ENCODE measurements around the gene M6PR.
A peak's percentile ranks its signal among the peaks of the same experiment; 100 is the strongest.

Gene M6PR

DNA sequence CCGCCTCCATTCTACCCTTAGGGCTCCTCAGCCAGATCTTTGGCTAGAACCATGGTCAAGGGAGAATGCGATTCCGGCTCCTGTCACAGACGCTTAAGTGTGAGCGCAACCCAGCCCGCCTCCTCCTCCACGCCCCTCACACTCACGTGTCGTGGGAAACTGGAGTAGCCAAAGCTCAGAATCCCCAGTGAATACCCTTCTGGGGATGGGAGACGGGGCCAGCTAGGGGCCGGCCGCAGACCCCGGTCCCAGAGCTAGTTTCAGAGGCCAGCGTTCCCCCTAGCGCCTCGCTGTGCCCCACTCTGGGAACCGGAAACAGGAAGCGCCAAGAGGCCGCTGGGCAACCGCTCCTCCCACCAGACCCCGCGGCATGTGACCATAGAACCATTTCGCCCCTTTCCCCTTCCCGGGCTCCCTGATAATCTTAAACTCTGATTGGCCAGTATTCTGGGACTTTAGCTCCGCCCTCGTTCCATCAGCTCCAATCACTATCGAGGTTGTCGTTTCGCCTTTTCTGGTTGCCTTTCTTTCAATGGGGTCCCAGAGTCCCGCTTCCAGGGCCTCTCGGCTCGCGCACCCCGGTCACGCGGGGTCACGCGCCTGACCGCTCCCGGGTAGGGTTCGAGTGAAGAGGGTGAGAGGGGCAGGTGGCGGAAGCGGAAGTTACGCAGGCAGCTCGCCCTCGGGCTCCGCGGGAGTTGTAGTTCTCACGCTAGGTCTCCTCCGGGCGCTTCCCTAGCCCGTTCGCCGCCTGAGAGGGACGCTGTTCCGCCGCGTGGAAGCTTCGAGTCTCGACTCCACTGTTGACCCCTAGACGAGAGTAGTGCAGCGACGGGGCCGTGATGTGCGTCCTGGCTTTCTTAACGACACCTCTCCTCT is at the start of gene M6PR:
M6PR (minus strand) TSS at position 304 of the 879 bp plus-strand sequence. CDS start 3,241 bp downstream, outside the sequence.
- peak; percentile 91 to 100 (median 98) for DNase-seq

- DNase-seq: no peak
Measured at GRCh38 chr12:8996682-8997405, 47.4 kb upstream of the M6PR start.

DNA sequence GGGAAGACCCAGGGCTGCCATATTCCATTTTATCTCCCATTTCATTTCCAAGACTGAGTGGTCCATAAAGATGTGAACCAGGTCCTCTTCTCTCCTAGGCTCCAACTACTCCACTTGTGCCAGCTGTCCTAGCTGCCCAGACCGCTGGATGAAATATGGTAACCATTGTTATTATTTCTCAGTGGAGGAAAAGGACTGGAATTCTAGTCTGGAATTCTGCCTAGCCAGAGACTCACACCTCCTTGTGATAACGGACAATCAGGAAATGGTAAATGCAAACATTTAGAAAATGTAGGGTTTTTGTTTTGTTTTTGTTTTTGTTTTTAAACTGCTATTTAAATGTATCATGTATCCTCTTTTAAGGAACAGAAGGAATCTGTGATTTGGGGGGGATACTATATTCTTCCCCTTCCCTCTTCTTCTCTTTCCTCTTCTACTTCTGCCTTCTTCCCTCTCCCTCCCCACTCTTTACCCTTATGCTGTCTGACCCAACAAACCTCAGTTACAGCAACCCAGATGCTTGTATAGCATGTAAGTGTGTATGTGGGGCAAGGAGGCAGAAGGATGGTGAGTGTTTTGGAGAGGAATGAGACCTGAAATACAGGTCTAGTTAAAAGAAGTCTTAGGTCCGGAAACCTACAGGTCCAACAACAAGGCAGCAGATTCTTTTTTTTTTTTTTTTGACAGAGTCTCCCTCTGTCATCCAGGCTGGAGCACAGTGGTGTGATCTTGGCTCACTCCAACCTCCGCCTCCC is 45.8 kb upstream of the M6PR start:
- DNase-seq: no peak

- no peak for DNase-seq
Measured at GRCh38 chr12:8993827-8994226, 44.4 kb upstream of the M6PR start.

DNA sequence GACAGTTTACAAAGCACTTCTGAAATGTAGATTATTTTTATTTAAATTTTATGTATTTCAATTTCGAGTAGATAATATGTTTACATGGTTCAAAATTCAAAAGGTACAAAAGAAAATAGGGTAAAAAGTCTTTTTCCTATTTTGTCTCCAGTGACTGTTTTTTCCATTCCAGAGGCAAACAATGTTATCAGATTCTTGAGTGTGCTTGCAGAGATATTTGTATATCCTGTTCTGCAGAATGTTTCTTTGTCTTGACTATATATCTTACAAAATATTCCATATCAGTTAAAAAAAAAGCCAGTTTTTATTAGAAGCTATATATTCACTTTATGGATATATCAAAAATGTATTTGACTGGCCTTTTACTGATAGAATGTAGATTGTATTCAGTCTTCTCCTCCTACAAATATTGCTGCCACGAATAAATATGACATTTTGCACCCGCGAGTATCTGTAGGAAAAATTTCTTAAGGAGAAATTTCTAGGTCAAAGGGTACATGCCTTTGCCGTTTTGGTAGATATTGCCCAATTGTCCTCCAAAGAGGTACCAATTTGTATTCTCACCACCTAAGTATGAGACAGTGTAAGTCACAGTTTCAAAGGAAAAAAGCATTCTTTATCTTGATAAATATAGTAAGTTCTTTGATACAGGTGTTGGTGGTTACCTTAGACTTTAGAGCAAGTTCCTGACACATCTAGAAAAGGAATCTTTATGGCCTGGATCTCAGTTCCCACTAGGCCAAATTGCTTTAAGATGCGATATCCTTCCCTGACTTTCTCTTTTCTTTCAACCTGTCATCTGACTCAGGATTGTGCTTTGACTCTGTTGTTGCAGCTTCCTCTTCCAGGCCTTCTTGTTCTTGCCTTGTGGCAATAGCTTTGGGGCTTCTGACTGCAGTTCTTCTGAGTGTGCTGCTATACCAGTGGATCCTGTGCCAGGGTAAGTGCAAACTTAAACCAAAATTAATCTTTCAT is 42.2 kb upstream of the M6PR start:
- no peak for DNase-seq

- no peak for DNase-seq
Measured at GRCh38 chr12:8989413-8989812, 40.0 kb upstream of the M6PR start, which contains the start of gene KLRG1. TSS of gene KLRG1 (plus strand) at chr12:8989546. CDS start at chr12:8989636, 90 bp downstream.

DNA sequence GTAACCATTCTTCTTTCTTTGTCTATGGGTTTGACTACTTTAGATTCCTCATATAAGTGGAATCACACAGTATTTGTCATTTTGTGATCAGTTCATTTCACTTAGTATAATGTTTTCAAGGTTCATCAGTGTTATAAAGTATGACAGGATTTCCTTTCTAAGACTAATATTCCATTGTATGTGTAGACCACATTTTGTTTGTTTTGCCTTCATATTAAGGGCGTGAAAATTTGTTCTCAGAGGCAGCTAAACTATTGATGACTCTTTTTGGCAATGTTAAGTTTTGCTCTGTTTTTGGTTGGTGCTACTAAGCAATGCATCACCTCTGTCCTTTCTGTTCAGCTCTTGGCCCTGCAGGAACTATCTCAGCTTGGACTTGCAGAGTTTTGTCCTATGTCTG is 38.2 kb upstream of the M6PR start:
- no peak for DNase-seq

GRCh38 chr12:8987163-8987562 is 37.7 kb upstream of the M6PR start:
- no peak for DNase-seq

DNA sequence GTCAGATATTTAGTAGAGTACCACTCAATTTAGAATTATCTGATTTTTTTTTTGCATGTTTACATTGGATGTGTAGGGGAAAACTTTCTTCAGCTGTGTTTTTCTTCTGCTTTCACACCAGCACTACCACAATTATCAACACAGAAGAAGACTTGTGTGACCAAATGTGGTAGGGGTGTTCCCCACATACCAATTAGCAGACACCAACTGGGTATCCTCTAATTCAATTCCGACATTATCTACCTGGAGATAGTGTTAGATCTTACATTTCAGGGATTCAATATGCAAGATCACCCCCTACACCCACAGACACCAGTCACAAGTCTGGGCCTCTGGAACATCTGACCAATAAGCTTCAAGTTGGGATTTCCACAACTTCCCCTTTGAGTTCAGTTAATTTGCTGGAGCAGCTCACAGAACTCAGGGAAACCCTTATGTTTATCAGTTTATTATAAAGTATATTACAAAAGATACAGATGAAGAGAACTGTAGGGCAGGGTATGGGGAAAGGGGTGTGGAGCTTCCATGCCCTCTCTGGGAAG is 35.8 kb upstream of the M6PR start:
- DNase-seq: no peak

DNA sequence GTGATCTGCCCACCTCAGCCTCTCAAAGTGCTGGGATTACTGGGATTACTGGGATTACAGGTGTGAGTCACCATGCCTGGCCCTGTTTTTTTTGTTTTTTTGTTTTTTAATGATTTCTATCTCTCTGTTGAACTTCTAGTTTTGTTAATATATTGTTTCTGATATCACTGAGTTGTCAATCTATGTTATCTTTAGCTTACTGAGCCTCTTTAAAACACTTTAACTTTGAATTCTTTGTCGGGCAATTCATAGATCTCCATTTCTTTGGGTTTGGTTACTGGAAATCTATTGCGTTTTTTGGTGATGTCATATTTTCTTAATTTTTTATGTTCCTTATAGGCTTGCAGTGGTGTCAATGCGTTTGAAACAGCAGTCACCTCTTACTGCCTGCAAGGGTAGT is 30.7 kb upstream of the M6PR start:
- DNase-seq: no peak

GRCh38 chr12:8970432-8970831 is 21.0 kb upstream of the M6PR start:
- no peak for DNase-seq

- no peak for DNase-seq
Measured at GRCh38 chr12:8969861-8970411, 20.5 kb upstream of the M6PR start.

GRCh38 chr12:8968761-8969160 is 19.3 kb upstream of the M6PR start:
- no peak for DNase-seq

DNA sequence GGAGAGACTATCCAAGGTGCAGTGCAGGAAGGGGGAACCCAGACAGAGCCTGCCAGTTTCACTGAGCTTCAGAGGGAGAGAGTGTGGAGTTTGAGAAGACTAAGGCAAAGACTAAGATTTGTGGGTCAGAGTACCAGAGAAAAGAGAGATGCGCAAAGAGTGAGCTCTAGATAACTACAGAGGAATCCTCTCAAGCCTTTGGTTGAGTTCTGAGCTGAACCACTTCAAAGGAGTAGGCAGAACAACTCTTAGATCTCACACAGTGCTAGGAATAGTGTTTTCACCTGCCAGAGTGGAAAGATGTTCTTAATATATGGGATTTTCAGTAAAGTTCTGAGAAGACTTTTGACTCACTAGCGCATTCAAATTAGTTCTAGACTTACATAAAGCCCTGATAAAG is 10.7 kb upstream of the M6PR start:
- no peak for DNase-seq

DNA sequence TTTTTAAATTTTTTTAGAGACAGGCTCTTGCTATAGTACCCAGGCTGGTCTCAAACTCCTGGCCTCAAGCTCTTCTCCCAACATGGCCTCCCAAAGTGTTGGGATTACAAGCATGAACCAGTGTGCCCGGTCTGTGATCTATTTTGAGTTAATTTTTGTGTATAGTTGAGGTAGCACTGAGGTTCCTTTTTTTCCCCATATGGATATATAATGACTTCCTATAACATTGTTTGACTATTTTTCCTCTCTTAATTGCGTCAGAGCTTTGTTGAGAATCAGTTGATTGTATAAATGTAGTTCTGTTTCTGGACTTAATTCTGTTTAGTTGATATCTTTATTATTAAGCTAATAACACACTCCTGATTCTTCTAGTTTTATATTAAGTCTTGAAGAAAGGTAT is 8.6 kb upstream of the M6PR start:
- no peak for DNase-seq

GRCh38 chr12:8957561-8957960 is 8.1 kb upstream of the M6PR start:
- no peak for DNase-seq

DNA sequence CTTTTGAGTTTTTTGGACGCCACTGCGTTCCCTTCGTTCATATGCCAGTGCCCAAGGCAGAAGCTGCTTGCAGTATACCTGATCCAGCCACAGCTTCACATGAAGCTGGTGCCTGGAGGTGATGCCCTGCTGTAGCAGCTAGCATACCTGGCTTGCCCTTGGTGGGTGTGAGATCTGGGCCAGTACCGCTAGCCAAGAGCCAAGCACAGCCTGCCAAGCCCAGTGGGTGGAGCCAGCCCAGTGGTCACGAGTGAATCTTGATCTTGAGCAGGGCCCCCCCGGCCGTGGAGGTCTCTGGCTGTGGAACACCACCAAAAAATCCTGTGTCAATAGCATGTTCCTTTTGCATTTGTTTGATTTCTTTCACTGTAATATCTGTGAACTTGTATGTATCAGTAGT is 7.3 kb upstream of the M6PR start:
- no peak for DNase-seq

DNA sequence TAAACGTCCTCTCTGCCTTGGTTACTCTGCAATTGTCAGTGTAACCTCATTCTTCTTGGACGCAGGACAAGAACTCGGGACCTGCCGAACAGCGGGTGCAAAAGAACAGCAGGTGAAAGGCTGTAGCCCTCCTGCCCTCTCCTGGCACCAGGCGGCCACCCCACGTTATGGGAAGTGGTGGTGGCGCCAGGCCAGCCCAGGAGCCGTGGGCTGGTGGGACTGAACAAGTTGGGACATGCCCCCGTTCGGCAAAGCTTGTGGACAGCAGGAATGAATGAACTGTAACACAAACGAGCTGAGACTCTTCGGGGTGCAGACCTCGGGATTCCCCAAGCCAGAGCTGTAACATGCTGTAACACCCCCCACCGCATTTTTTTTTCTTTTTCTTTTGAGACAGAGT is 6.6 kb upstream of the M6PR start:
- no peak for DNase-seq

DNA sequence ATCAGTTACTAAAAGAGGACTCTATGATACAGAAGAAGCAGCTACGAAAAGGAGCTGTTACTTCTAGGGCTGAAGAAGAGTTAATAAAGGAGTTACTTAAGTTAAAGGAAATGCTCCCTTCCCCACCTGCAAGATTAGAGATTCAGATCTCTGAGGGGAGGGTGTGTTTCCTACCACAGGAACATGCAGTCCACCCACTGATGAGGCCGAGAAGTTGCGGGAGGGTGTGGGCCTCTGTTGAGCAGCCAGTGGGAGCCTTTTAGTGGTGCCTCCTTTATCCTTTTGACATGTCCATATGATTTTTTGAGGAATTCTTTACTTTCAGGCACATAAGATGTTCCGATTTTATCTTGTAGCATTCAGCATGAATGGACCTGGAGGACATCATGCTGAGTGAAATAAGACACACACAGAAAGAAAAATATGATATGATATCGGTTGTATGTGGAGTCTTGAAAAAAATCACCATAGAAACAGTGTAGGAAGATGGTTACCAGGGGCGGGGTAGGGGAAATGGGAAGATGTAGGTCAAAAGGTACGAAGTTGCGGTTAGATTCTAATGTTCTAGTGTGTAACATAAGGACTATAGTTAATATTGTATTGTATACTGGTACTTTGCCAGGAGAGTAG is 4.4 kb upstream of the M6PR start:
- DNase-seq: no peak

GRCh38 chr12:8951744-8952143 is 2.3 kb upstream of the M6PR start:
- no peak for DNase-seq
